ENCODE results near the gene LPCAT3.

The LPCAT3 gene

DNA sequence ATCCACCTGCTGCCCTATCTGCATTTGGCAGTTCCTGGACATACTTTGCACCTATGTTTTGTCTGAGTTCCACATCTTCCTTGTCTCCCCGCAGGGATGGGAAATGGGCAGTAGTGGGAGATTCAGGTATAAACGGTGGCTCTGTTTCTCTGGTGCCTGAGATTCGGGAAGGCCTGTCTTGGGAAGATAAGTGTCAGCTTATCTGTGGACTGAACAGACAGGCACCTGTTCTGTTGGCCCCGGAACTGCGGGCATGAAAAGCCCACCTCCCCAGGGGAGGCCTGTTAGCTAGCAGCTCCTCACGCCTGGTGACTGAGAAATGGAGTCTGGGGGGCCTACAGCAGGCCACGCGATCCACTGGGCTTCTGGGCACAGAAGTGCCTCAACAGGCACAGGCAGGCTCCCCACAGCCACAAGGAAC is 53.7 kb downstream of the LPCAT3 start:
- Histone ChIP-seq H3K4me3 (replicated peaks; ENCODE audit: insufficient read depth, low read length) (no peak overlapping the region), H3K27ac (replicated peaks) (peak overlapping the region; percentile 50), H3K27me3 (ENCODE audit: insufficient read depth, poor library complexity, severe bottlenecking) (no peaks in the 10 kb centered on the region)
- no peak for DNase-seq (ENCODE audit: low read depth in 1 of 2, low spot score in 1 of 2)
- TF ChIP-seq, protein P1, sequence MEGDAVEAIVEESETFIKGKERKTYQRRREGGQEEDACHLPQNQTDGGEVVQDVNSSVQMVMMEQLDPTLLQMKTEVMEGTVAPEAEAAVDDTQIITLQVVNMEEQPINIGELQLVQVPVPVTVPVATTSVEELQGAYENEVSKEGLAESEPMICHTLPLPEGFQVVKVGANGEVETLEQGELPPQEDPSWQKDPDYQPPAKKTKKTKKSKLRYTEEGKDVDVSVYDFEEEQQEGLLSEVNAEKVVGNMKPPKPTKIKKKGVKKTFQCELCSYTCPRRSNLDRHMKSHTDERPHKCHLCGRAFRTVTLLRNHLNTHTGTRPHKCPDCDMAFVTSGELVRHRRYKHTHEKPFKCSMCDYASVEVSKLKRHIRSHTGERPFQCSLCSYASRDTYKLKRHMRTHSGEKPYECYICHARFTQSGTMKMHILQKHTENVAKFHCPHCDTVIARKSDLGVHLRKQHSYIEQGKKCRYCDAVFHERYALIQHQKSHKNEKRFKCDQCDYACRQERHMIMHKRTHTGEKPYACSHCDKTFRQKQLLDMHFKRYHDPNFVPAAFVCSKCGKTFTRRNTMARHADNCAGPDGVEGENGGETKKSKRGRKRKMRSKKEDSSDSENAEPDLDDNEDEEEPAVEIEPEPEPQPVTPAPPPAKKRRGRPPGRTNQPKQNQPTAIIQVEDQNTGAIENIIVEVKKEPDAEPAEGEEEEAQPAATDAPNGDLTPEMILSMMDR (IDR thresholded peaks at IDR 0.05; ENCODE audit: insufficient read depth, low read length): no peak
- TF ChIP-seq, protein P2, sequence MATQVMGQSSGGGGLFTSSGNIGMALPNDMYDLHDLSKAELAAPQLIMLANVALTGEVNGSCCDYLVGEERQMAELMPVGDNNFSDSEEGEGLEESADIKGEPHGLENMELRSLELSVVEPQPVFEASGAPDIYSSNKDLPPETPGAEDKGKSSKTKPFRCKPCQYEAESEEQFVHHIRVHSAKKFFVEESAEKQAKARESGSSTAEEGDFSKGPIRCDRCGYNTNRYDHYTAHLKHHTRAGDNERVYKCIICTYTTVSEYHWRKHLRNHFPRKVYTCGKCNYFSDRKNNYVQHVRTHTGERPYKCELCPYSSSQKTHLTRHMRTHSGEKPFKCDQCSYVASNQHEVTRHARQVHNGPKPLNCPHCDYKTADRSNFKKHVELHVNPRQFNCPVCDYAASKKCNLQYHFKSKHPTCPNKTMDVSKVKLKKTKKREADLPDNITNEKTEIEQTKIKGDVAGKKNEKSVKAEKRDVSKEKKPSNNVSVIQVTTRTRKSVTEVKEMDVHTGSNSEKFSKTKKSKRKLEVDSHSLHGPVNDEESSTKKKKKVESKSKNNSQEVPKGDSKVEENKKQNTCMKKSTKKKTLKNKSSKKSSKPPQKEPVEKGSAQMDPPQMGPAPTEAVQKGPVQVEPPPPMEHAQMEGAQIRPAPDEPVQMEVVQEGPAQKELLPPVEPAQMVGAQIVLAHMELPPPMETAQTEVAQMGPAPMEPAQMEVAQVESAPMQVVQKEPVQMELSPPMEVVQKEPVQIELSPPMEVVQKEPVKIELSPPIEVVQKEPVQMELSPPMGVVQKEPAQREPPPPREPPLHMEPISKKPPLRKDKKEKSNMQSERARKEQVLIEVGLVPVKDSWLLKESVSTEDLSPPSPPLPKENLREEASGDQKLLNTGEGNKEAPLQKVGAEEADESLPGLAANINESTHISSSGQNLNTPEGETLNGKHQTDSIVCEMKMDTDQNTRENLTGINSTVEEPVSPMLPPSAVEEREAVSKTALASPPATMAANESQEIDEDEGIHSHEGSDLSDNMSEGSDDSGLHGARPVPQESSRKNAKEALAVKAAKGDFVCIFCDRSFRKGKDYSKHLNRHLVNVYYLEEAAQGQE (IDR thresholded peaks at IDR 0.05; ENCODE audit: insufficient replicate concordance, low read depth): no peak
- TF ChIP-seq SPI1 (IDR thresholded peaks at IDR 0.05; ENCODE audit: borderline replicate concordance, low read depth) (no peak), POLR2AphosphoS5 (IDR thresholded peaks at IDR 0.05; ENCODE audit: low read depth) (no peak), GABPA (IDR thresholded peaks at IDR 0.05; ENCODE audit: low read depth) (no peak)

GRCh38 chr12:6963791-6964413 is 54.4 kb downstream of the LPCAT3 start:
- no peaks in the 10 kb centered on the region for H3K27me3 ChIP-seq (ENCODE audit: insufficient read depth, poor library complexity, severe bottlenecking)
- DNase-seq (ENCODE audit: low read depth in 1 of 2, low spot score in 1 of 2): no peak
- TF ChIP-seq, protein P1 (IDR thresholded peaks at IDR 0.05; ENCODE audit: insufficient read depth, low read length): no peak
- TF ChIP-seq SPI1 (IDR thresholded peaks at IDR 0.05; ENCODE audit: borderline replicate concordance, low read depth): no peak
- TF ChIP-seq GABPA (IDR thresholded peaks at IDR 0.05; ENCODE audit: low read depth): no peak
- TF ChIP-seq POLR2AphosphoS5 (IDR thresholded peaks at IDR 0.05; ENCODE audit: low read depth): no peak; the same call in 1 of the 2 replicates
- TF ChIP-seq, protein P2 (IDR thresholded peaks at IDR 0.05; ENCODE audit: insufficient replicate concordance, low read depth): no peak
- H3K27ac ChIP-seq (replicated peaks): peak overlapping the region; percentile 50
- H3K4me3 ChIP-seq (replicated peaks; ENCODE audit: insufficient read depth, low read length): no peak overlapping the region

DNA sequence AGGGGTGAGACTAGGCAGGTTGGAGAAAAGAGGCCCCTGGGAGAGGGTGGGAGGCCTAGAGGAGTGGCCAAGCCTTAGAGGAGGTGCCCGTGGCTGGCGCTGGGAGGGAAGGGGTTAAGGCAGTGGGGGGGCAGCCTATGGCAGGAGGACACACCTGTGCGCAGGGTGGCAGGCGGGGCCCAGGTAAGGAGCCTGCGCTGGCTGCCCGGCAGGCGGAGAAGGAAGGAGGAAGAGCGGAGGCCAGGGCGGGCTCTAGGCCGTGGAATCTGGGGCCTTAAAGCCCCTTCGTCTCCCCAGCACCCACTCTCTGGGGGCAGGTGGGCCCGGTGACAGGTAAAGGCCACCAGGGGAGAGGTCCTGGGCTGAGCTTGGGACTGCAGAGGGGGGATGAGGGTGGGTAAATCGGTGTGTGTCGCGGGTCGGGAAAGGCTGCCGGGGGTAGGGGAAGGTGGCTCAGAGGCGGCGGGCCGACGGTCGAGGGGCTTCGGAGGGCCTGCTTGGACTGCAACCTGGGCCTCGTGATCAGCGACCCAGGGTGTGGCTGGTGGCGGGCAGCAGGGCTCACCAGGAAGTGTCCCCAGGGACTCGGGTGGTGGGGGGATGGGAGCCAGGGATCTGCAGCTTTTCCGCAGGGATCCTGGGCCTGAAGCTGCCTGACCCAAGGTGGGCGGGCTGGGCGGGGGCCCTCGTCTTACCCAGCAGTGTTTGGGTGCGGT is 55.1 kb downstream of the LPCAT3 start:
- no peak for TF ChIP-seq GABPA (IDR thresholded peaks at IDR 0.05; ENCODE audit: low read depth)
- H3K27me3 ChIP-seq (ENCODE audit: insufficient read depth, poor library complexity, severe bottlenecking): no peaks in the 10 kb centered on the region
- DNase-seq (ENCODE audit: low read depth in 1 of 2, low spot score in 1 of 2): no peak
- peak overlapping the region; percentile 99 for H3K27ac ChIP-seq (replicated peaks)
- no peak overlapping the region for H3K4me3 ChIP-seq (replicated peaks; ENCODE audit: insufficient read depth, low read length)

DNA sequence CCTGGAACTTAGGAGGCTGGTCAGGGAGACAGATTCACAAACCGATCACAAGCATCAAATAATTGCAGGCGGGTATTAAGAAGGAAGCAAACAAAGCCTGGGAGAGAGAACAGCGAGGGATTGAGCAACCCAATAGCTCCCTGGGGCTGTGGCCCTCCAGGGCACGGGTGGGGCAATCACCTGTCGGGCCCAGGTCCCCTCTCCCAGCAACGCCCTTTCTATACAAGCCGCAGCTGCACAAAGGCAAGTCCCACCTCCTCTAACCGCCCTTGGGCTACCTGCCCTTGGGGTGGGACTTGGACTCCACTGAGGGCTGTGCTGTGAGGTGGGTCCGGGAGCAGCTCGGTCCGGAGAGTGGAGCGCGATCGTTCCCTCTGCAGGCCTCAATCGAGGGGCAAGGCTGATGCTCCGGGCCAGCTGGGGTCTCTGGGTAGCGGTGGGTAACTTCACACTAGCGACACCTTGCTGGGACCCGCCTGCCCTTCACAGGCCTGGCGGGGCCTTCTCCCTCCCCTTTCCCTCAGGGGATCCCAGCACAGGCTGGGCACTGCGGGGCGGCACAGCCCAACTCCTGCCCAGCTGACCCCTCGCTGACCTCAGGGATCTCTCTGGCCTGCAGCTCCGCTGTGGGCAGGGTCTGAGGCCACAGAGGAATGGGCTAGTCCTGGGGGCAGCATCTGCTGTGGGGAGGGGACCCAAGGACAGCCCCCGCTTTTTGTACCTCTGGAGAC is 55.8 kb downstream of the LPCAT3 start:
- Histone ChIP-seq H3K27me3 (ENCODE audit: insufficient read depth, poor library complexity, severe bottlenecking) (no peaks in the 10 kb centered on the region), H3K4me3 (replicated peaks; ENCODE audit: insufficient read depth, low read length) (no peak overlapping the region), H3K27ac (replicated peaks) (peak overlapping the region; percentile 99)
- TF ChIP-seq POLR2AphosphoS5 (IDR thresholded peaks at IDR 0.05; ENCODE audit: low read depth) (peak; percentile 8; the same call in 1 of the 2 replicates), GABPA (IDR thresholded peaks at IDR 0.05; ENCODE audit: low read depth) (no peak), SPI1 (IDR thresholded peaks at IDR 0.05; ENCODE audit: borderline replicate concordance, low read depth) (no peak)
- TF ChIP-seq, protein P2 (IDR thresholded peaks at IDR 0.05; ENCODE audit: insufficient replicate concordance, low read depth): no peak
- TF ChIP-seq, protein P1 (IDR thresholded peaks at IDR 0.05; ENCODE audit: insufficient read depth, low read length): no peak
- peak in 1 of 2 experiments; percentile 66 for DNase-seq (ENCODE audit: low read depth in 1 of 2, low spot score in 1 of 2)

Data from HL-60 (cell line).